Cerebellar nuclear complex (tissue), 1 donor: Measurements from ENCODE around the gene LTV1.

ENCODE experiments used
- DNase-seq, 2 experiments: peaks; one replicate each; lab custom pipeline; 2025; lab: John Stamatoyannopoulos, UW

LTV1 gene

GRCh38 chr6:143894655-143895054 is 51.5 kb downstream of the LTV1 start:
- no peak for DNase-seq

GRCh38 chr6:143896126-143896860 is 53.2 kb downstream of the LTV1 start:
- DNase-seq = no peak

DNA sequence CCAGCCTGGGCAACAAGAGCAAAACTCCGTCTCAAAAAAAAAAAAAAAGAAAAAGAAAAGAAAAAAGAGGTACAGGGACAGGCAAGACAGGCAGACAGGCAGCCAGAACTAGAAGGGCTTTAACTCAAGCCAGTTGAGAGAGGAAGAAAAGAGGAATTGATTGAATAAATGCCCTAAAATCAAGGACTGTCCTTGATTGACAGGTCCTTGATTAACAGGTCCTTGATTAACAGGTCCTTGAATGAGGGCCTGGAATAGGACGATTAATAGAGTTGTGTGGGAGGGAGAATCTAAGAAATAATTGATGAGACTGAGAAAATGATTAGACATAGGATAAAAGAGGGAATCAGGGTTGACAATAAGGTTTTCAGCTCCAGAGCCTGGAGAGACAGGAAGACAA is 57.2 kb downstream of the LTV1 start:
- DNase-seq = no peak

DNA sequence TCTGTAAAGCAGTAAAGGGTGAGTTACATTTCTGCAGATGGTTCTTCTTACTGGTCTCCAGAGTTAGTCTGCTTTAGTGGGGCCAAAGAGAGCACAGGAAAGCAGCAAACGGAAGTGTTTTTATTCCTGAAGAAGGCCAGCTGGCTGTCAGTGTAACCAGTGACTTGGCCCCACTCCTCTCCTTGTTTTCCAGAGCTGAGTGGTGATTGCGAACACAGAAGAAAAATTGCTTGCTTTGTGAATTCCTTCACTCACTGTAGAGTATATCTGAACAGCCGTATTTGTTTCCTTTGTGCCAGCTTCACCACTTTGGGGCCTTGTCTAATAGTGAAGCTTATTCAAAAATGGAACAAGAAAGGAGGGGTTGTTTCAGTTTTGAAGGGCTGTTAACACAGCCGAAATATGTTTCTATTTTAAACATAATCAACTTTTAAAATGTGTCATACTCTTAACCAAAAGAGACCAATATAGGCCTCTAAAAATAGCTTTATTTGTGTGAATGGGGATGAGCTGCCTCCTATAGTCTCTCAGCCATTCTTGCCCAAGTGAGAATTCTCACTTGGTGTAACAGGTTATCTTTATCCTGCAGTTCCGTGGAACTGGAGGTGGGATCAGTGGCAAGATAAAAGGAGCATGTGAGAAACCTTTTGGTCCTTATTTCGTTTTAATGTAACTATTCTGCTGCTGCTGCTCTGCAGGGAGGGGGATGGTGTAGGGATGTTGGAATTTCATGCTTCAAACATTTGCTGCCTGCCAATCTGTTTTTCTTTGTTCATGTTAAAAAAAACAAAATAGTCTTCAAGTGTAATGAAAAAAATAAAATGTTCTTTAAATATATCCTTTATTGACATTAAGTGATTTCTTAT is 59.0 kb downstream of the LTV1 start:
- no peak for DNase-seq

DNA sequence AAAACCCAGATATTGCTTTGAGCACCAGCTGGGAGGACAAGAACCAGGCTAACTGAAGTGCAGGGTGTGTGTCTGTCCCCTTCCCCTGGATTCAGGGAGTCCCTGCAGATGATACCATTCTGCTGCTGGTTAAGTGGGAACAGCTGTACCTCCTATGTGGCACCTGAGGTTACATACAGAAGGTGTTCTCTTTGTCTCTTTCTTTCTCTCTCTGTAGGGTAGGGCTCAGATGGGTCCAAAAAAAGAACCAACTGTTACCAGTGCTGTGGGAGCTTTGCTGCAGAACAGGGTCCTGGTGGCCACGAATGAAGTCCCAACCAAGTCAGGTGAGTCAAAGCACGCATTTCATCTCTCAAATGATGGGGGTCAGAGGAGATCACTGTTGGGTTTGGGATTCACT is 59.7 kb downstream of the LTV1 start:
- no peak for DNase-seq

GRCh38 chr6:143911028-143911427 is 67.9 kb downstream of the LTV1 start:
- no peak for DNase-seq

DNA sequence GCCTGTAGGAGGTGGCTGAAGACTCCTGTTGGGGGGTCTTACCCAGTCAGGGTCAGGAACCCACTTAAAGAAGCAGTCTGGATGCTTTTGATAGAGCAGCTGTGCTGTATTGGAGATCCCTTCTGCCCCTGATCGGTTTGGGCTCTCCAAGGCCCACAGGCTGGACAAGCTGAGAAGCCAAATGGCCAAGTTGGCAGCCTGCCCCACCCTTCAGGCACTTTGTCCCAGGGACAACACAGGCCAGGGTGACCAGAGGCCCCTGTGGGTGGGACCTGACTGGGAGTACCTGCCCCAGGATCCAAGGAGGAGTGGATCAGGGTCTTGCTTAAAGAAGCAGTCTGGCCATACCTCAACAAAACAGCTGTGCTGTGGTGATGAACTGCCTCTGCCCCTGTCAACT is 69.5 kb downstream of the LTV1 start:
- DNase-seq = no peak
